ENCODE measurements around the gene CTBP1.
A peak's percentile ranks its signal among the peaks of the same experiment; 100 is the strongest.

CTBP1 gene

GRCh38 chr4:1236103-1236641, 12.8 kb downstream of the CTBP1 start:
- no peak for DNase-seq (ENCODE audit: low read depth)
- TF ChIP-seq CTCF (IDR thresholded peaks at IDR 0.05; ENCODE audit: low read length, missing control alignments): no peak
- H3K4me3 ChIP-seq (replicated peaks; ENCODE audit: low read depth, low read length): no peak overlapping the region

GRCh38 chr4:1235381-1236102, 13.4 kb downstream of the CTBP1 start:
- no peak overlapping the region for H3K4me3 ChIP-seq (replicated peaks; ENCODE audit: low read depth, low read length)
- DNase-seq (ENCODE audit: low read depth): no peak
- no peak for TF ChIP-seq CTCF (IDR thresholded peaks at IDR 0.05; ENCODE audit: low read length, missing control alignments)

GRCh38 chr4:1234811-1235292, 14.1 kb downstream of the CTBP1 start:
- DNase-seq (ENCODE audit: low read depth): no peak
- H3K4me3 ChIP-seq (replicated peaks; ENCODE audit: low read depth, low read length): no peak overlapping the region

GRCh38 chr4:1234309-1234695, 14.6 kb downstream of the CTBP1 start:
- DNase-seq (ENCODE audit: low read depth): no peak
- H3K4me3 ChIP-seq (replicated peaks; ENCODE audit: low read depth, low read length): no peak overlapping the region
- TF ChIP-seq CTCF (IDR thresholded peaks at IDR 0.05; ENCODE audit: low read length, missing control alignments): no peak

More at GRCh38 chr4:1234811-1235292, 14.1 kb downstream of the CTBP1 start:
- TF ChIP-seq CTCF (IDR thresholded peaks at IDR 0.05; ENCODE audit: low read length, missing control alignments): no peak

- DNase-seq (ENCODE audit: low read depth): peak; percentile 47
- H3K4me3 ChIP-seq (replicated peaks; ENCODE audit: low read depth, low read length): no peak overlapping the region
- TF ChIP-seq CTCF (IDR thresholded peaks at IDR 0.05; ENCODE audit: low read length, missing control alignments): peak; percentile 52
Measured at GRCh38 chr4:1233641-1234308, 15.2 kb downstream of the CTBP1 start.

- H3K4me3 ChIP-seq (replicated peaks; ENCODE audit: low read depth, low read length): no peak overlapping the region
- peak; percentile 82 for DNase-seq (ENCODE audit: low read depth)
- TF ChIP-seq CTCF (IDR thresholded peaks at IDR 0.05; ENCODE audit: low read length, missing control alignments): no peak
Measured at GRCh38 chr4:1232661-1233621, 16.0 kb downstream of the CTBP1 start.

Data from fibroblast of pulmonary artery (primary cell).